ENCODE measurements around the gene EME1. TPM values are rescaled to one million over a fixed set of nuclear protein-coding genes. Genes with fewer than 3 reads are reported as not detected.
"Not testable (repeated sequence)": the region's sequence is repeated elsewhere in the genome, so short reads cannot be mapped to it uniquely, and the experiment has no call there.

Gene EME1
- 37.1 and 43.4 TPM in 2 replicates for polyA plus RNA-seq (2014; cell fraction: cytosol; rRNA removed)
- 209 and 218 TPM in 2 replicates for polyA plus RNA-seq (2014; cell fraction: nucleus; rRNA removed)

DNA sequence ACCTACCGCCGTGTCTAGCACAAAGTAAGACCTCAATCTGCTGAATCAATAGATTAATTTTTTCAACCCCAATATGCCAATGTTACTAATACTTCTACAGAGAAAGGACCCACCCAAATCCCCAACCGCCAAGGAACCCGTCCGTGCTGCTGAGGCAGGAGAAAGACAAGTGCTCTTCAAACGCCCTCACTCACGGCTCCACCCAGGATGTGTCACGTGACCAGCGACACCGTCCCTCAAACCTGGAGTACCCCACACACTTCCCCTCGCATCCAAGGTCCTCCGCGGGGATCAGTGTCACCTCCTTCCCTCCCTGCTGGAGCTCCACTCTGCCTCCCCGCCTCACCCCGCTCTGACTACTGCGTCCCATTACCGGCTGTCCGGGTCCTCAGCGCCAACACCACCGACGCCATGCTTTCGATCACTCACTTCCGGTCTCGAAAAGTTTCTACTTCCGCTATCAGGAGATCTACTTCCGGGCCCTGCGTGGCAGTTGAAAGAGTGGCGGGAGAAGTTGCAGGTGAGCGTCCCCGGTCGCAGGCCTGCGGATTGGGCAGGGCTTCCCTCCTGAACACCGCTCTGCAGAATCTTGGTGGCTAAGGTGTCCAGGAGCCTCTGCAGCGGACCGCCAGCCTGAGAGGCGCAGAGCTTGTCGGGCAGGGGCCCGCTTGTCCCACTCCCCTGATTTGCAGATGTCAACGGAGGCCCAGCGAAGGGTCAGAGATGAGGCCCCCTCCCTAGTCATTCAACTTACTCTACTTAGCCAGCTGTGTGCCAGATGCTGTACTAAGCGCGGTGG lies at the start of gene EME1, which contains the start of gene MRPL27:
Gene EME1 (plus strand): TSS at position 472 of the 799 bp plus-strand sequence. CDS start 1,980 bp downstream, outside the sequence.
Gene MRPL27 (minus strand): TSS at position 427 of the 799 bp plus-strand sequence. CDS start 14 bp downstream, at position 413.
- DNase-seq (ENCODE audit: low spot score) = peak; percentile 95

DNA sequence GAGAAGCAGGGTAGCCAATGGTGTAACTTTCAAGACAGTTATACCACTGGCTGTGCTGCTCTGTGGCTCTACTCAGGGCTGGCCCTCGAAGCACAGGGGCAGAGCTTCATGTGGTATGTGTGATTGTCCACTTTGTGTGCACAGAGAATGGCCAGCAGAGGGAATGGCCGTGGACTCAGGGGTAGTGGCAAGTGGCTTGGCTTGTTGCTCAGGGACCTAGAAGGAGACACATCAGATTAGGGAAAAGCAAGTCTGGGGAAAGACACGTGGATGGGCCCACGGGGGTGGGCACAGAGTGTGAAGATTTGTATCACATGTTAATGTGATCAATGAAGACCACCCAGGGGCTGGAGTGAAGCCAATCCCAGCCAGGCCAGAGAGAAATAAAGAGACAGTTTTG lies 47.1 kb upstream of the EME1 start:
- no peak for DNase-seq (ENCODE audit: low spot score)

DNA sequence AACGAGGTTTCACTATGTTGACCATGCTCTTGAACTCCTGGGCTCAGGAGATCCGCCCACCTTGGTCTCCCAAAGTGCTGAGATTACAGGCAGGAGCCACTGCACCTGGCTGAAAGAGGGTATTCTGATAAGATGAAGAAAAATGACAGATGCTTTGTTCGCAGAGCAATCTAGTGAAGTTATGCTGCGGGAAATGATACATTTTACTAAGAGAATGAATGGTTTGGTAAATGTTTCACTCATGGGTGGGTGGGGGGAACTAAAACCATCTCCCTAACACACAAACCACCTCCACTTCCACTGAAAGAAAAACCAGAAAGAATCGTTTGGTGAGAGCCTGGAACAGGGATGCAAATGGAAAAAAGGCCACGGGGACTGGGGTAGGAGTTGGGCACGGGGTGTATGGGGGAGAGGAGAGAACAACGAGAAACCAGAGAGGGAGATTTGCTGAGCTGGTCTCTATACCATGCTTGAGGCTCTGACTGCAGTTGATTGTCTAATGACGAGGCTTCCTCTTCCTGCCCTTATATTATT lies 46.1 kb upstream of the EME1 start:
- DNase-seq (ENCODE audit: low spot score) = no peak

- DNase-seq (ENCODE audit: low spot score) = no peak
Measured at GRCh38 chr17:50328363-50329325, 44.4 kb upstream of the EME1 start.

GRCh38 chr17:50329716-50330115 lies 43.3 kb upstream of the EME1 start:
- DNase-seq (ENCODE audit: low spot score) = no peak

DNA sequence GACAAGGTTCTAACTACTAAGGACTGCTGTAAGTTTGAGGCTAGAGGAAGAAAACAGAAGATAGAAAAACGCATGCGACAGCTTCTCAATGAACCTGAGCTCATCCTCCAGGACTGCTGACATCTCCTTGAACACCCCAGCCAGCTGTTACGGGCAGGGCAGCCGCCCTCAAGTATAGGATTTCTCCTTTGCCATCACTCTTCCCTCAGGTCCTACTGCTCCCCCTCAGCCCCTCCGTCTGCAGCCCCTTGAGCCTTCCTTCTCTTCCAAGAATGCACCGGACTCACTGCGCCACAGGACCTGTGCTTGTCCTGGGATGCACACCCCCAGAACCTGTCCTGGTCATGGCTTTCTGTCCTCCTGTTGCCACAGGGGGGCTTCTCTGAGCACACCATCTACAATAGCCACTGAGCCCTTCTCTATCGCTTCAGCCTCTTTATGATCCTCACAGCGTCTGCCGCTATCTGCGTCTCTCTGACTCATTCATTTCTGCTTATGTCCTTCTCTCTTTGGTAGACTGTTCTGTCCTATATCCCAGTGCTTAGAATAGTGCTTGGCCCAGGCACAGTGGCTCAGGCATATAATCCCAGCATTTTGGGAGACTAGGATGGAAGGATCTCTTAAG lies 42.8 kb upstream of the EME1 start:
- DNase-seq (ENCODE audit: low spot score) = no peak

GRCh38 chr17:50331085-50331791 lies 41.8 kb upstream of the EME1 start:
- DNase-seq (ENCODE audit: low spot score) = no peak

- DNase-seq (ENCODE audit: low spot score) = no peak
Measured at GRCh38 chr17:50332196-50332595, 40.8 kb upstream of the EME1 start.

- DNase-seq (ENCODE audit: low spot score) = not testable (repeated sequence)
Measured at GRCh38 chr17:50333291-50334057, 39.6 kb upstream of the EME1 start.

DNA sequence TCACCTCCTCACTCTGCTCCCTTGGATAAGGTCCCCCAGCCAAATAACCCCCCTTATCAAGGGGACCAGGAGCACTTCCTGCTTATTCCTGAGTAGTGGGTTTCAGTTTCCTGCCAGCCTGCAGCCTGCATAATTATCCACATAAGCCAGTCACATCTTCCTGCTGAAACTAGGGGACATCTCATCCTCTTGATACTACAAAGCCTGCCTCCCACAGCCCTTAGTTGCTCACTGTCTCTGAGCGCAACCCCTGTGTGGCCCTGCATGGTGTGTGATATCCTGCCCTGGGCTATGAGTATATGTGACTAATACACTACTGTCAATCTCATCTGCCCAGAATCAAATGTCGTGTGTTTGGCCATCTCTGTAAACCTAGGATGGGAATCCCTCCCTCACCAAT lies 35.1 kb upstream of the EME1 start:
- no peak for DNase-seq (ENCODE audit: low spot score)

DNA sequence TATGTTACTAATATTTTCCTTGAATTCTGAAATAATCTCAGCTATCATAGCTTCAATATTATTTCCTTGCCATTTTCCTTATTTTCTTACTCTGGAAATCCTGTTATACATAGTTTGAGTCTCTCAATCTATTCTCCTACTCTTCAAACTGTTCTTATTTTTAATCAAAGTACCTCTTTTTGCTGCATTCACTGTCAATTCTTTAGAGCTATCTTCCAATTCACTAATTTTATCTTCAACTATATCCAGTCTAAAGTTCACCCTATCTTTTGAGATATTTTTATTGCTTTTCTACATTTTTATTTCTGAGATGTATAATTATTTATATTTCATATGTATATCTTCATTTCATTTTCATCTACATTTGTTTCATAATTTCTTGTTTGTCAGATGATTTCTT lies 34.4 kb upstream of the EME1 start:
- DNase-seq (ENCODE audit: low spot score) = no peak

- DNase-seq (ENCODE audit: low spot score) = no peak
Measured at GRCh38 chr17:50339381-50339780, 33.6 kb upstream of the EME1 start.

- DNase-seq (ENCODE audit: low spot score) = no peak
Measured at GRCh38 chr17:50344731-50345365, 28.2 kb upstream of the EME1 start.

GRCh38 chr17:50345432-50346312 lies 27.4 kb upstream of the EME1 start, which contains the start of gene XYLT2:
TSS of gene XYLT2 (plus strand) at chr17:50346126. CDS start at chr17:50346141, 15 bp downstream.
- peak; percentile 79 for DNase-seq (ENCODE audit: low spot score)

GRCh38 chr17:50346313-50347116 lies 26.5 kb upstream of the EME1 start:
- no peak for DNase-seq (ENCODE audit: low spot score)

- DNase-seq (ENCODE audit: low spot score) = no peak
Measured at GRCh38 chr17:50347117-50347893, 25.7 kb upstream of the EME1 start.

- DNase-seq (ENCODE audit: low spot score) = no peak
Measured at GRCh38 chr17:50347894-50348291, 25.1 kb upstream of the EME1 start.

Measured in SK-N-DZ (cell line).